GM12878 (cell line): Measurements from ENCODE around the gene STK4. TPM values are rescaled to one million over a fixed set of nuclear protein-coding genes. Genes with fewer than 3 reads are reported as not detected.

Source experiments
- ATAC-seq: fragments of 200-7000 bp; cut with Tn5 transposase; 3 replicates; pipeline ENCODE4 v1.9.1; 2020; ENCODE audit warnings: mild to moderate bottlenecking, moderate library complexity
- BruUV-seq: library from RNA; stranded (reverse); fragments of 400-500 nt; replicated peaks from 2 replicates; lab custom pipeline; 2021; lab: Mats Ljungman, UMichigan
- CTCF ChIA-PET: fragments of 300-600 bp; sonication (Branson Sonifier 250); formaldehyde crosslinking; extraction: SDS; loops from one replicate; lab custom pipeline; 2021; ENCODE audit warnings: inconsistent platforms; lab: Yijun Ruan, JAX
- POLR2A ChIA-PET: fragments of 350-600 bp; formaldehyde crosslinking; extraction: SDS; loops from one replicate; lab custom pipeline; 2021; ENCODE audit warnings: inconsistent platforms; lab: Charles Lee
- RAD21 ChIA-PET: fragments of 300-600 bp; sonication (Branson Sonifier 250); formaldehyde crosslinking; loops from one replicate; lab custom pipeline; 2023; ENCODE audit warnings: antibody characterized with exemption; ENCODE audit not compliant: unreplicated experiment; lab: Charles Lee
- SMC1A ChIA-PET: fragments of 300-600 bp; sonication (Branson Sonifier 250); formaldehyde crosslinking; loops from one replicate; lab custom pipeline; 2023; ENCODE audit not compliant: unreplicated experiment, uncharacterized antibody; lab: Charles Lee
- DNase-seq: peaks from one replicate; pipeline ENCODE4 v3.0.0-alpha.2; 2011; ENCODE audit warnings: low read depth, low spot score
- FAIRE-seq: peaks from 3 replicates; lab custom pipeline; 2011; peaks lifted over from hg19 to GRCh38; lab: Jason Lieb, UNC
- H2AFZ ChIP-seq: 2 replicates; pipeline ENCODE4 v1.6.0; 2011; ENCODE audit warnings: low read depth, low read length, control low read depth; ENCODE audit not compliant: control insufficient read depth
- H3K27ac ChIP-seq: 2 replicates; pipeline ENCODE4 v1.5.1; 2011; ENCODE audit warnings: control low read depth; ENCODE audit not compliant: control insufficient read depth, insufficient read depth
- H3K27me3 ChIP-seq, 2 experiments: replicated peaks in 1 of 2; 2 replicates each; pipeline versions ENCODE4 v1.6.0 to v1.6.1; 2011; ENCODE audit warnings: low read length in 1 of 2; ENCODE audit not compliant: control insufficient read depth in 2 of 2, insufficient read depth in 2 of 2
- H3K36me3 ChIP-seq, 2 experiments: 2 replicates each; pipeline ENCODE4 v1.5.1; 2011; ENCODE audit warnings: low read length in 1 of 2; ENCODE audit not compliant: control insufficient read depth in 2 of 2, insufficient read depth in 2 of 2
- H3K4me1 ChIP-seq: 2 replicates; pipeline ENCODE4 v1.6.1; 2011; ENCODE audit warnings: mild to moderate bottlenecking, low read length, moderate library complexity, mixed read lengths; ENCODE audit not compliant: control insufficient read depth, insufficient read depth
- H3K4me2 ChIP-seq: 2 replicates; pipeline ENCODE4 v1.6.0; 2011; ENCODE audit warnings: control low read depth; ENCODE audit not compliant: control insufficient read depth, insufficient read depth
- H3K4me3 ChIP-seq: fragments of 200-600 bp; sonication (generic); 2 replicates; pipeline ENCODE4 v1.5.1; 2016
- H3K79me2 ChIP-seq: 2 replicates; pipeline ENCODE4 v1.6.0; 2011; ENCODE audit warnings: low read length; ENCODE audit not compliant: control insufficient read depth, insufficient read depth
- H3K9ac ChIP-seq: 2 replicates; pipeline ENCODE4 v1.8.0; 2011; ENCODE audit warnings: low read length, control low read depth, mixed read lengths; ENCODE audit not compliant: control insufficient read depth, insufficient read depth
- H3K9me3 ChIP-seq: replicated peaks from 3 replicates; pipeline ENCODE4 v1.5.1; 2011; ENCODE audit warnings: mild to moderate bottlenecking, low read length; ENCODE audit not compliant: control insufficient read depth, insufficient read depth
- H4K20me1 ChIP-seq: 2 replicates; pipeline ENCODE4 v1.6.0; 2011; ENCODE audit not compliant: control insufficient read depth, insufficient read depth
- CEBPB ChIP-seq, 2 experiments: fragments of 150-350 bp in 1 of 2; IDR thresholded peaks; 2 replicates each; pipeline ENCODE4 v1.6.1; 2012 to 2014; ENCODE audit warnings: low read depth in 2 of 2, low read length in 2 of 2, borderline replicate concordance in 1 of 2, inconsistent platforms in 1 of 2
- GABPA ChIP-seq: IDR thresholded peaks from 2 replicates; pipeline ENCODE4 v1.6.1; 2014; ENCODE audit warnings: antibody characterized with exemption, low read depth, mild to moderate bottlenecking, inconsistent platforms
- PAX8 ChIP-seq: fragments of 450-650 bp; IDR thresholded peaks from 2 replicates; pipeline ENCODE4 v1.6.1; 2017; ENCODE audit warnings: mild to moderate bottlenecking, moderate library complexity
- RCOR1 ChIP-seq: conservative IDR thresholded peaks from 2 replicates; pipeline ENCODE4 v1.6.1; 2012; ENCODE audit warnings: low read depth, low read length, improper control_type of control experiment
- RELA ChIP-seq: fragments of 450-650 bp; IDR thresholded peaks from 2 replicates; pipeline ENCODE4 v1.8.0; 2014; ENCODE audit warnings: borderline replicate concordance; ENCODE audit not compliant: partially characterized antibody
- RFX5 ChIP-seq: IDR thresholded peaks from 2 replicates; pipeline ENCODE4 v1.6.1; 2011; ENCODE audit warnings: low read depth, low read length, improper control_type of control experiment
- WGBS: methylation state at CpG from one replicate; pipeline ENCODE4 v1.1.6; 2016; ENCODE audit warnings: low lambda C conversion rate; ENCODE audit not compliant: insufficient replicate concordance, insufficient coverage; ENCODE audit errors: missing lambda C conversion rate; 5-methylcytosine and 5-hydroxymethylcytosine counted together
- in situ Hi-C: fragments of 300-500 bp; cut with MboI; formaldehyde crosslinking; loops from 9 replicates; pipeline ENCODE4 v1.14.3; 2018; ENCODE audit warnings: mixed read lengths
- intact Hi-C: fragments of 100-400 bp; cut with micrococcal nuclease; formaldehyde crosslinking; loops from one replicate; pipeline ENCODE4 v1.14.2; 2022; ENCODE audit not compliant: unreplicated experiment
- polyA plus RNA-seq, 11 experiments: library from polyadenylated mRNA; depleted of rRNA in 4 of 11; unstranded in 6 of 11; stranded (reverse) in 5 of 11; fragments of >200 nt; fragmentation: Nextera tagmentation in 4 of 11; fragmentation: Illumina TruSeq in 1 of 11; extraction: Ambion mirVana in 4 of 11; extraction: Trizol in 1 of 11; gene quantifications; 1 replicate in 1 of 11; 2 replicates in 10 of 11; pipeline versions ENCODE4 v1.2.1 to v1.2.3, GENCODE V29; 2011 to 2016; ENCODE audit warnings: inconsistent platforms in 2 of 11, missing spikeins in 2 of 11, low read depth in 1 of 11
- total RNA-seq, 4 experiments: library from RNA; depleted of rRNA in 3 of 4; stranded (reverse); fragments of >200 nt in 3 of 4; fragmentation: Illumina TruSeq in 1 of 4; extraction: Trizol in 1 of 4; gene quantifications; 2 replicates each; pipeline versions ENCODE4 v1.2.1 to v1.2.3, GENCODE V29; 2013 to 2021
- TF ChIP-seq, protein P1 (sequence below): IDR thresholded peaks from 2 replicates; pipeline ENCODE4 v1.6.1; 2012; ENCODE audit warnings: improper control_type of control experiment, low read depth, low read length; ENCODE audit not compliant: insufficient replicate concordance
- TF ChIP-seq, protein P2 (sequence below): fragments of 450-650 bp; IDR thresholded peaks from 2 replicates; pipeline ENCODE4 v1.6.1; 2014; ENCODE audit warnings: mild to moderate bottlenecking

STK4 gene
- total and polyA plus RNA-seq, 10 of the 15 experiments (the other 5 are each of a cell fraction or from before 2014, with no cell fraction given), result 24.0 to 135 (median 89.7) TPM

DNA sequence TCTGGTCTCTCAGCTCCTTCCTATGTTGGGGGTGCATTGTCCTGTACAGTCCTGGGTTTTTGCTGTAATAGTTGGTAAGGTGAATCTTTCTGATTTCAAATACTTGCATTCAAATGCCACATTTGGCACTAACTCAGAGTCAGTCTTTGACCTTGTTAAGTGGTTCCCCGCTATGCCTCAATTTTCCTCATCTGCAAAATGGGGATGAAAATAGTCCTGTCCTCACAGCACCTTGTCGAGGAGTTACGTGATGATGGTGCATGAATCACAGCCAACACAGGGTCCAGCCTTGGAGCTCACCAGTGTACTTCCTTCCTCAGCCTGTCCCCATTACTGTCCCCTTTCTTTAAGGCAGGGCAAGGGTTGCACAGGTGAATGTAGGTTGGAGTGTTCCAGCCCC is 147.6 kb downstream of the STK4 start:
- intact Hi-C loops (no loop called here), in situ Hi-C loops (no loop called here)
- Histone ChIP-seq H3K9ac (no peak overlapping the region), H2AFZ (no peak overlapping the region), H3K79me2 (no peaks in the 10 kb centered on the region), H3K4me2 (no peak overlapping the region), H3K36me3 (no peaks in the 10 kb centered on the region), H3K4me1 (no peaks in the 10 kb centered on the region), H3K27me3 (no peaks in the 10 kb centered on the region; a peak in 1 of 4 replicates), H3K27ac (no peak overlapping the region), H4K20me1 (no peaks in the 10 kb centered on the region), H3K4me3 (no peak overlapping the region), H3K9me3 (no peaks in the 10 kb centered on the region)
- 62% methylated on average over 3 of the region's 3 CpGs for WGBS
- CTCF ChIA-PET, result interaction anchor here (0.9 to 6.8 kb wide), 8 partner anchors 9 to 198 kb away, joined by 3 to 67 read pairs (median 3); no protein-coding TSS in a partner anchor
- FAIRE-seq, result no peak
- RAD21 ChIA-PET, result interaction anchor here (0.8 kb wide), 1 partner anchor 70 kb away, joined by 3 read pairs; no protein-coding TSS in a partner anchor
- DNase-seq, result no peak
- ATAC-seq, result no peak
- TF ChIP-seq RCOR1 (no peak), RELA (no peak), GABPA (no peak), RFX5 (no peak), CEBPB (IDR thresholded peaks at IDR 0.05; ENCODE audit: borderline replicate concordance in 1 of 2, low read depth in 2 of 2, low read length in 2 of 2) (no peak), PAX8 (no peak)
- TF ChIP-seq, protein P1, sequence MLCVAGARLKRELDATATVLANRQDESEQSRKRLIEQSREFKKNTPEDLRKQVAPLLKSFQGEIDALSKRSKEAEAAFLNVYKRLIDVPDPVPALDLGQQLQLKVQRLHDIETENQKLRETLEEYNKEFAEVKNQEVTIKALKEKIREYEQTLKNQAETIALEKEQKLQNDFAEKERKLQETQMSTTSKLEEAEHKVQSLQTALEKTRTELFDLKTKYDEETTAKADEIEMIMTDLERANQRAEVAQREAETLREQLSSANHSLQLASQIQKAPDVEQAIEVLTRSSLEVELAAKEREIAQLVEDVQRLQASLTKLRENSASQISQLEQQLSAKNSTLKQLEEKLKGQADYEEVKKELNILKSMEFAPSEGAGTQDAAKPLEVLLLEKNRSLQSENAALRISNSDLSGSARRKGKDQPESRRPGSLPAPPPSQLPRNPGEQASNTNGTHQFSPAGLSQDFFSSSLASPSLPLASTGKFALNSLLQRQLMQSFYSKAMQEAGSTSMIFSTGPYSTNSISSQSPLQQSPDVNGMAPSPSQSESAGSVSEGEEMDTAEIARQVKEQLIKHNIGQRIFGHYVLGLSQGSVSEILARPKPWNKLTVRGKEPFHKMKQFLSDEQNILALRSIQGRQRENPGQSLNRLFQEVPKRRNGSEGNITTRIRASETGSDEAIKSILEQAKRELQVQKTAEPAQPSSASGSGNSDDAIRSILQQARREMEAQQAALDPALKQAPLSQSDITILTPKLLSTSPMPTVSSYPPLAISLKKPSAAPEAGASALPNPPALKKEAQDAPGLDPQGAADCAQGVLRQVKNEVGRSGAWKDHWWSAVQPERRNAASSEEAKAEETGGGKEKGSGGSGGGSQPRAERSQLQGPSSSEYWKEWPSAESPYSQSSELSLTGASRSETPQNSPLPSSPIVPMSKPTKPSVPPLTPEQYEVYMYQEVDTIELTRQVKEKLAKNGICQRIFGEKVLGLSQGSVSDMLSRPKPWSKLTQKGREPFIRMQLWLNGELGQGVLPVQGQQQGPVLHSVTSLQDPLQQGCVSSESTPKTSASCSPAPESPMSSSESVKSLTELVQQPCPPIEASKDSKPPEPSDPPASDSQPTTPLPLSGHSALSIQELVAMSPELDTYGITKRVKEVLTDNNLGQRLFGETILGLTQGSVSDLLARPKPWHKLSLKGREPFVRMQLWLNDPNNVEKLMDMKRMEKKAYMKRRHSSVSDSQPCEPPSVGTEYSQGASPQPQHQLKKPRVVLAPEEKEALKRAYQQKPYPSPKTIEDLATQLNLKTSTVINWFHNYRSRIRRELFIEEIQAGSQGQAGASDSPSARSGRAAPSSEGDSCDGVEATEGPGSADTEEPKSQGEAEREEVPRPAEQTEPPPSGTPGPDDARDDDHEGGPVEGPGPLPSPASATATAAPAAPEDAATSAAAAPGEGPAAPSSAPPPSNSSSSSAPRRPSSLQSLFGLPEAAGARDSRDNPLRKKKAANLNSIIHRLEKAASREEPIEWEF, result no peak
- TF ChIP-seq, protein P2, sequence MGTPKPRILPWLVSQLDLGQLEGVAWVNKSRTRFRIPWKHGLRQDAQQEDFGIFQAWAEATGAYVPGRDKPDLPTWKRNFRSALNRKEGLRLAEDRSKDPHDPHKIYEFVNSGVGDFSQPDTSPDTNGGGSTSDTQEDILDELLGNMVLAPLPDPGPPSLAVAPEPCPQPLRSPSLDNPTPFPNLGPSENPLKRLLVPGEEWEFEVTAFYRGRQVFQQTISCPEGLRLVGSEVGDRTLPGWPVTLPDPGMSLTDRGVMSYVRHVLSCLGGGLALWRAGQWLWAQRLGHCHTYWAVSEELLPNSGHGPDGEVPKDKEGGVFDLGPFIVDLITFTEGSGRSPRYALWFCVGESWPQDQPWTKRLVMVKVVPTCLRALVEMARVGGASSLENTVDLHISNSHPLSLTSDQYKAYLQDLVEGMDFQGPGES, result no peak
- BruUV-seq, result no TSS peak
- SMC1A ChIA-PET, result interaction anchor here (6.4 kb wide), 1 partner anchor 70 kb away, joined by 25 read pairs; no protein-coding TSS in a partner anchor
- POLR2A ChIA-PET, result no interaction called here
